Memory B cell (primary cell): ENCODE measurements around the gene AK9.
"Not testable (repeated sequence)": the region's sequence is repeated elsewhere in the genome, so short reads cannot be mapped to it uniquely, and the experiment has no call there.

ENCODE experiments used
- ATAC-seq: fragments of 150-1000 bp; cut with Tn5 transposase; 2 replicates; pipeline ENCODE4 v1.10.0; 2021; ENCODE audit warnings: low read depth, mild to moderate bottlenecking, moderate library complexity
- DNase-seq, 2 donors: peaks; one replicate each; pipeline ENCODE4 v3.0.0; 2022; ENCODE audit warnings: low spot score in 2 of 2
- H3K27ac Mint-ChIP-seq: one replicate; pipeline ENCODE4 v1.8.0; 2022; ENCODE audit warnings: mild to moderate bottlenecking, moderate library complexity, mixed read lengths
- H3K27me3 Mint-ChIP-seq: one replicate; pipeline ENCODE4 v1.8.0; 2022; ENCODE audit warnings: mixed read lengths
- H3K36me3 Mint-ChIP-seq: one replicate; pipeline ENCODE4 v1.8.0; 2022; ENCODE audit warnings: mild to moderate bottlenecking, mixed read lengths
- H3K4me1 Mint-ChIP-seq: one replicate; pipeline ENCODE4 v1.8.0; 2022; ENCODE audit warnings: mixed read lengths
- H3K4me3 Mint-ChIP-seq: one replicate; pipeline ENCODE4 v1.8.0; 2022; ENCODE audit warnings: mild to moderate bottlenecking, moderate library complexity, mixed read lengths
- H3K9me3 Mint-ChIP-seq: one replicate; pipeline ENCODE4 v1.8.0; 2022; ENCODE audit warnings: mixed read lengths

AK9 gene

DNA sequence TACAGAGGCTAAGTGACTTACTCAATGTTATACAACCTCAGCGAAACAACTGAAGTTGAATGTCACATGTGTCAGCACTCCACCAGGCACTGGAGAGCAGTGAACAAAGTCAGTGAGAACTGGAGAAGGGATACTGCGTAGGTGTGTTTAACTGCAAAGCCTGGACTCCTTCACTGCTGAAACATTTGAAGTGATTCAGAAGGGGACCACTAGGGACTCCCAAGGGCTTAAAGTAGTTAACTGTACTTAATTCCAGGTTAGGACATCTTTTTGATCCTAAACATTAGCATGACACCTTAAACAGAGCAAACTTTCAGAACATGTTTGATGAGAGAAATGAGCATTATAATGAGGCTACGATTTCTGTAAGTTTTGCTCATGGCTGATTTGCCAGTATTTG, 163.0 kb downstream of the AK9 start:
- peaks cover 9% of the 10 kb centered on the region for H3K36me3 Mint-ChIP-seq
- no peak overlapping the region for H3K27ac Mint-ChIP-seq
- H3K27me3 Mint-ChIP-seq, result no peaks in the 10 kb centered on the region
- DNase-seq (no peak), ATAC-seq (no peak)
- H3K4me3 Mint-ChIP-seq, result no peak overlapping the region
- peaks cover 3% of the 10 kb centered on the region for H3K9me3 Mint-ChIP-seq
- H3K4me1 Mint-ChIP-seq, result peaks cover 5% of the 10 kb centered on the region

DNA sequence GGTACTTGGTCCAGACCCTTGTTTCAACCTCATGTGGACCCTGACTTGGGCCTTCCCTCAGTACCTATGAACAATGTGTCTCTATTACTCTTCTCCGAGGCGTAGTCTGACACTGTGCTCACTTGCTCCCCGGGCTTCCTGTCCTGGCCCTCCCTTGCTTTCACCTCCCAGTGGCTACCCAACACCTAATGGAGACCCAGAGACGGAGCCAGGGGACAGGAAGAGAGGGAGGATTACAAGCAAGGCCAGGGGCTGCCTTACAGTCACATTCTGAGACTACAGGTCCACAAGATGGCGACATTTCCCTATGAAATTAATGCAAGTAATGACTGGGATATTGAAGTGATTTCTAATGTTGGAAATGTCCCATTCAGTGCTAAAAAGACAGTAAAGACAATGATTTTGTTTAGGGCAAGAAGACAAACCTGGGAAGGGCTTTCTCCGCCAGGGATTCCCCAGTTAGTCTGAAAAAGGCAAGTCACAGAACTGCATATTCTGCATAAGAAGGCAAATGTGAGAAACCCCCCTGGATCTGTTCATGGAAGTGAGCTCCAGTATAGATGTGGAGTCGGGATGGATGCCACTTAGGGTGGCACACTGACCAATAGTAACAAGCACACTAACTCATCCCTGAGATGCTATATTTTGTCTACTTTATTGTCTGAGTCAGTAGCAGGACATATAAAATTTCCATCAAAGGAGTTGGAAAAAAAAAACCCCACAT, 163.9 kb downstream of the AK9 start:
- peaks cover 5% of the 10 kb centered on the region for H3K4me1 Mint-ChIP-seq
- H3K9me3 Mint-ChIP-seq, result peaks cover 3% of the 10 kb centered on the region
- peaks cover 9% of the 10 kb centered on the region for H3K36me3 Mint-ChIP-seq
- H3K27me3 Mint-ChIP-seq, result no peaks in the 10 kb centered on the region
- no peak overlapping the region for H3K4me3 Mint-ChIP-seq
- ATAC-seq, result peak; percentile 84
- H3K27ac Mint-ChIP-seq, result peak overlapping the region; percentile 9
- peak; percentile 32 to 58 for DNase-seq

DNA sequence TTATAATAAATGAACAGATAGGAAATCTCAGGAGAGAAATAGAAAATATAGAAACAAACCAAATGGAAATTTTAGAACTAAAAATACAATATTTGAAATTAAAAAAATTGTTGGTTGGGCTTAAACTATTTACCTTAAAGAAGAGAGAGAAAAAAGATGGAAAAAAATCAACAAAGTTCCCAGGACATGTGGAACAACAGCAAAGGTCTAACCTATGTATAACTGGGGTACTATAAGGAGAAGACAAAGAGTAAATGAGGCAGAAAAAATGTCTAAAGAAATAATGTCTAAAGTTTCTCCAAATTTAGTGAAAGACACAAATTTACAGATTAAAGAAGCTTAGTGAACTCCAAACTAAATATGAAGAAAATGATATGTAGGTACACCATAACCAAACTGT, 166.9 kb downstream of the AK9 start:
- peaks cover 9% of the 10 kb centered on the region for H3K36me3 Mint-ChIP-seq
- no peak overlapping the region for H3K4me3 Mint-ChIP-seq
- H3K9me3 Mint-ChIP-seq, result peaks cover 5% of the 10 kb centered on the region
- H3K4me1 Mint-ChIP-seq, result peaks cover 5% of the 10 kb centered on the region
- ATAC-seq (no peak), DNase-seq (no peak)
- H3K27me3 Mint-ChIP-seq, result no peaks in the 10 kb centered on the region
- no peak overlapping the region for H3K27ac Mint-ChIP-seq

DNA sequence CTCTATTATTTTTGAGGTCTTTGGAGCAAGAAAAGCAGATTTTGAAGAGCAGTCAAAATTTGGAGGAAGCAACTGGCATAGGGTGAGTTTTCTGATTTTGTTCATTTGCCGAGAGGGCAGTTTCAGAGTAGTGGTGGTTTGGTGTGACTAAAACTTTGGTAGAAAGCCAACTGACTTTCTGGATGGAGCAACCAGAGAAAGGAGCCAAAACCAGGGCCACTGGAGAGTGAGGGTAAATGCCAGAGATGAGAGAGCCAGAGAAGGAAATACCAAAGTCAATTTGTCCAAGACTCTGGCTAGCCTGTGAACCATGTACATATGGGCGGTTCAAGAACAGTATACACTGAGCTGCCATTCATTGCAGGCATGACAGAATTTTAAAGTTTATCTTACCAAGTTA, 167.5 kb downstream of the AK9 start:
- H3K4me3 Mint-ChIP-seq, result no peak overlapping the region
- ATAC-seq, result no peak
- no peak for DNase-seq
- peaks cover 5% of the 10 kb centered on the region for H3K4me1 Mint-ChIP-seq
- no peaks in the 10 kb centered on the region for H3K27me3 Mint-ChIP-seq
- no peak overlapping the region for H3K27ac Mint-ChIP-seq
- peaks cover 9% of the 10 kb centered on the region for H3K36me3 Mint-ChIP-seq
- peaks cover 5% of the 10 kb centered on the region for H3K9me3 Mint-ChIP-seq

DNA sequence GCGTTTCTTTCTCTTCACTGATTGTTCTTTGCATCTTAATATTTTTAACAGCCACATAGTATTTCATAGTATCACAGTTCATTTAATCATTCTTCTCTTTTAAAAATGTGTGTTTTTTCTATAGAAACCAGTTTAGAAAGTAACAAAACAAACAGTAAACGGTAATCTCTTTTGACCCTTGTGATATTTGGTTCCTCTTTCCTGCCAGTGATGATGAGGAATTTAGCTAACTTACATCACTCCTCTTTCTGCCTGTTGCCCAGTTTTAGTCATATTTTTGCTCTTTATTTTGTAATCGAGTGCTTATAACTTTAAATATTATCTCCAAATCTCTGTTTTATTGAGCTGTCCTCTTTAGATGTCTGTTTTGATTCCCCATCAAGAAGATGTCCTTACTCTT, 169.9 kb downstream of the AK9 start:
- no peaks in the 10 kb centered on the region for H3K27me3 Mint-ChIP-seq
- H3K27ac Mint-ChIP-seq, result no peak overlapping the region
- H3K36me3 Mint-ChIP-seq, result peaks cover 9% of the 10 kb centered on the region
- no peak for DNase-seq
- H3K9me3 Mint-ChIP-seq, result peaks cover 5% of the 10 kb centered on the region
- no peak for ATAC-seq
- H3K4me1 Mint-ChIP-seq, result peaks cover 4% of the 10 kb centered on the region
- H3K4me3 Mint-ChIP-seq, result no peak overlapping the region

DNA sequence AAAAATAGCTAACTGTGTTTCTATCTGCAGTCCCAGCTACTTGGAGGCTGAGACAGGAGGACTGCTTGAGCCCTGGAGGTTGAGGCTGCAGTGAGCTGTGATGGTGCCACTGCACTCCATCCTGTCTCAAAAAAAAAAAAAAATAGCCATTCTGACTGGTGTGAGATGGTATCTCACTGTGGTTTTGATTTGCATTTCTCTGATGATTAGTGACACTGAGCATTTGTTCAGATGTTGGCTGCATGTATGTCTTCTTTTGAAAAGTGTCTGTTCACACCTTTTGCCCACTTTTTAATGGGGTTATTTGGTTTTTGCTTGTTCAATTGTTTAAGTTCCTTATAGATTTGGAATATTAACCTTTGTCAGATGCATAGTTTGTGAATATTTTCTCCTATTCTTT, 171.4 kb downstream of the AK9 start:
- H3K27me3 Mint-ChIP-seq, H3K4me3 Mint-ChIP-seq, H3K4me1 Mint-ChIP-seq, H3K27ac Mint-ChIP-seq, DNase-seq, H3K9me3 Mint-ChIP-seq, H3K36me3 Mint-ChIP-seq, ATAC-seq: not testable (repeated sequence)

DNA sequence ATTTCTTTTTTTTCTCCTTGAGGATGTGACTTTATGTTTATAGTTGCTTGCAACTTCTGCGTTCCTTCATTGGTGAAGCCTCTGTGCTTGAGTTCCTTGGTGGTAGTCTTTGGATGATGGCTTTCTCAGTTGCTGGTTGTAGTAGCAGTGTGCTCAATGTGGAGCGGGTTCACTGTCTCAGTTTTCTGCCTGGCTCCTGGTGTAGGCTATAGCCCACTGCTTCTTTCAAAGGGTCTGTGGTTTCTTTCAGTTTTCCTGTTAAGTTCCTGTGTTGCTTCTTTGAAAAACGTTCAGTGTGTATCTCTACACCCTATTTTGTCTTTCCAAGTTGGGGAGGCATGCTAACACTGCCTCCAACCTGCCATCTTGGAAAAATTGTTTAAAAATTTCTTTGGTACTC, 174.1 kb downstream of the AK9 start:
- H3K27ac Mint-ChIP-seq, result no peak overlapping the region
- ATAC-seq, result no peak
- H3K36me3 Mint-ChIP-seq, result peaks cover 2% of the 10 kb centered on the region
- H3K4me3 Mint-ChIP-seq, result no peak overlapping the region
- no peak for DNase-seq
- H3K9me3 Mint-ChIP-seq, result peaks cover 2% of the 10 kb centered on the region
- no peaks in the 10 kb centered on the region for H3K27me3 Mint-ChIP-seq
- H3K4me1 Mint-ChIP-seq, result peaks cover 7% of the 10 kb centered on the region

DNA sequence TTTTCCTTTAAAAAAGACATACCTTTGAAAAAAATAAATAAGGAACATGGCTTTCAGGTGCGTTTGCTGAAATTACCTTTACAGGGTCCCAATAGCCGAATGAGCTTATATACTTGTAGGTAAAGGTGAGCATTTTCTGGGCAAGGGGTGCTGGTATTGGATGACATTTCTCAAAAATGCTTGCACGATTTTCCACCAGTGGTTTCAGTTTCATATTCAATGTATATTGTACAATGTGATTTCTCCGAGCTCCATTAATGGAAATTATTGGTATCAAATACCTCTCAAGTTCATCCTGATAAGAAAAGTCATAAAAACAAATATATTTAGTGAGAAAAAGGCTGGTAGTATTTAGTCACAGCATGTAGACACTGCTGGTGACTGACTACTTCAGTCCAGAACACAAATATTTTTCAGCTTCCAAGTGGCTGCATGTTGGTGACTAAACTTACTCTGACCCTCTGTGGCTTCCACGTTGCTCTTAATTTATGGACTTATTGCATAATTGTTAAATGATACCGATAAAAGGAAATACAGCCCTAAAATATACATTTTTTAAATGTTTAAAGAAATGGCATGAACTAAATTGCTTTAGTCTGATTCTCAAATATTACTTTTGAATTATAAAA, 175.1 kb downstream of the AK9 start:
- H3K4me3 Mint-ChIP-seq, result peak overlapping the region; percentile 43
- H3K27me3 Mint-ChIP-seq, result no peaks in the 10 kb centered on the region

DNA sequence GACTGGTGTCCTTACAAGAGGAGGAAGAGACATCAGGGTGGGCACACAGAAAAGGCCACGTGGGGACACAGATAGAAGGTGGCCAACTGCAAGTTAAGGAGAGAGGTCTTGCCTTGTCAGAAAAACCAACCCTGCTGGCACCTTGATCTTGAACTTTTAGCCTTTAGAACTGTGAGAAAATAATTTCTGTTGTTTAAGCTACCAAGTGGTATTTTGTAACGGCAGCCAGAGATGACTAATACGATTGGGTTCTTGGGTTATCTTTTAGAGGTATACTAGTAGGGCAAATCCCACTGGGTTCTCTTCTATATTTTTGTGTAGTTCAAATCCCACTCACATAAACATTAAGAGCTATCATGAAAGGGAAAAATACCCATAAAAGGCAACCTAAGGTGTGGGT, 176.1 kb downstream of the AK9 start:
- ATAC-seq, result no peak
- H3K4me3 Mint-ChIP-seq, result peak overlapping the region; percentile 35
- DNase-seq, result no peak
- peaks cover 7% of the 10 kb centered on the region for H3K36me3 Mint-ChIP-seq
- peaks cover 7% of the 10 kb centered on the region for H3K4me1 Mint-ChIP-seq
- no peaks in the 10 kb centered on the region for H3K27me3 Mint-ChIP-seq
- no peak overlapping the region for H3K27ac Mint-ChIP-seq
- H3K9me3 Mint-ChIP-seq, result peaks cover 1% of the 10 kb centered on the region

More for the DNA sequence above, 175.1 kb downstream of the AK9 start:
- Mint-ChIP-seq H3K4me1 (peaks cover 7% of the 10 kb centered on the region), H3K27ac (no peak overlapping the region), H3K36me3 (peaks cover 5% of the 10 kb centered on the region), H3K9me3 (peaks cover 2% of the 10 kb centered on the region)
- DNase-seq (no peak), ATAC-seq (no peak)

DNA sequence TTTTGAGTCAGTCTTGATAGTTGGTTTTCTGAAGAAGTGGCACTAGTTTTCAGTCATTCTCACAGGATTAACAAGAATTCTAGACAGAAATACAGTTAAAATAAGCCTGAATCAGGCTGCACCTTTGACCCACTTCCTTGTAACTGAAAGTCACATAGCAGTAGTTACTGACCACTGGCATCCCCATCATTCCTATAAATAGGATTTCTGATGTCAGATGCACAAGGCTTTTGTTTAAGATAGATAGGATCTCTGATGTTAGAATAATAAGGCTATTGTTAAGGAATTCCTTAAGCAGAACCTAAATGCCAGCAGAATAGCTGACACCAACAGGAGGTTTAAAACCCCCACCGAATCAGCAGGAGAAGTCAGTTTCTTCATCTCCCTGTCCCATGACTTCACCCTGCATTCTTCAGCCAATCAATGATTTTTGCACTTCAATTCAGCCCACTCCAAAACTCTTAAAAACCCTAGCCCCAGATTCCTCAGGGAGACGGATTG, 177.4 kb downstream of the AK9 start:
- peaks cover 1% of the 10 kb centered on the region for H3K9me3 Mint-ChIP-seq
- no peak overlapping the region for H3K27ac Mint-ChIP-seq
- H3K4me1 Mint-ChIP-seq, result peaks cover 7% of the 10 kb centered on the region
- H3K36me3 Mint-ChIP-seq, result peaks cover 7% of the 10 kb centered on the region
- no peak overlapping the region for H3K4me3 Mint-ChIP-seq
- H3K27me3 Mint-ChIP-seq, result no peaks in the 10 kb centered on the region
- no peak for DNase-seq
- no peak for ATAC-seq

DNA sequence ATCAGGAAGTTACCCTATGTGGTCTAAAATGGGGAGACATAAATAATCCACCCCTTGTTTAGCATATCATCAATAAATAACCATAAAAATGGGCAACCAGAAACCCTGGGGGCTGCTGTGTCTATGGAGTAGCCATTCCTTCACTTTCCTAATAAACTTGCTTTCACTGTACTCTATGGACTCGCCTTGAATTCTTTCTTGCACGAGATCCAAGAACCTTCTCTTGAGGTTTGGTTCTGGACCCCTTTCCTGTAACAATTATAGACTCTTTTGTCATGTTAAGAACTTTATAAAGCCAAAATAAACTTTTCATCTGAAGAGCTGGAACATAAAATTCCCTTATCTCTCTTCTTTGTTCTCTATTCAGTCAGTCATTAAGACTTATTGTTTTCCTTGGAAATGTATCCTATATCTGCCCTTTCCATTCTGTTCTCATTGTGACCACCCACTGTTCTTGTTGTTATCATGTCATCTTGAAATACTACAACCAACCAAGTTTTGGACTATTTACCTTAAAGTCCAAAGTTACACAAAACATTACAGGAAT, 178.7 kb downstream of the AK9 start:
- H3K9me3 Mint-ChIP-seq, result peaks cover 1% of the 10 kb centered on the region
- no peak overlapping the region for H3K4me3 Mint-ChIP-seq
- no peak overlapping the region for H3K27ac Mint-ChIP-seq
- peaks cover 7% of the 10 kb centered on the region for H3K36me3 Mint-ChIP-seq
- ATAC-seq (no peak), DNase-seq (no peak)
- H3K4me1 Mint-ChIP-seq, result peaks cover 7% of the 10 kb centered on the region
- H3K27me3 Mint-ChIP-seq, result no peaks in the 10 kb centered on the region

DNA sequence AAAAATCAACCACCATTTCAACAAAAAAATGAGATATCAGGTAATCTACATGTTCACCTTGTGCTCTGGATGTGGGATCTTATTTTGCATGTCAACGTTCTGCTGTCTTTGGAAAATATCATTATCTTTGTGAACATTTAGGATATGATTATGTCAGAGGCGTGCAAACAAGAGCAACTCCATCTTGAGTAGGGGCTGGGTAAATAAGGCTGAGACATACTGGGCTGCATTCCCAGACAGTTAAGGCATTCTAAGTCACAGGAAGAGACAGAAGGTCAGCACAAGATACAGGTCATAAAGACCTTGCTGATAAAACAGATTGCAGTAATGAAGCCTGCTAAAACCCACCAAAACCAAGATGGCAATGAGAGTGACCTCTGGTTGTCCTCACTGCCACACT, 179.2 kb downstream of the AK9 start:
- peaks cover 8% of the 10 kb centered on the region for H3K36me3 Mint-ChIP-seq
- no peak overlapping the region for H3K27ac Mint-ChIP-seq
- DNase-seq (no peak), ATAC-seq (no peak)
- peaks cover 7% of the 10 kb centered on the region for H3K4me1 Mint-ChIP-seq
- peaks cover 1% of the 10 kb centered on the region for H3K9me3 Mint-ChIP-seq
- no peaks in the 10 kb centered on the region for H3K27me3 Mint-ChIP-seq
- H3K4me3 Mint-ChIP-seq, result no peak overlapping the region

DNA sequence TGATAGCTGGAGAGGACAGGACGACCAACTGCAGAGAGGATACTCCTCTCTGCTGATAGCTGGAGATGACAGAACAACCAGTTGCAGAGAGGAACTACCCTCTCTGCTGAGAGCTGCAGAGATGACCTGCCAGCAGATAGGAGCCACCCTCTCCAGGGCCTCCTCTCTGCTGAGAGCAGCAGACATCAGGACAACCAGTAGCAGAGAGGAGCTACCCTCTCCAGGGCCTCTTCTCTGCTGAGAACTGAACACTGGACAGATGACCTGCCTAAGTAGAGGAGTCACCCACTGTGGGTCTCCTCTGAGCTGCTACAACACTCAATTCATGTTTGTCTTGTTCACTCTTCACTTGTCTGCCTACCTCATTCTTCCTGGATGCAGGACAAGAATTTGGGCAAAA, 180.6 kb downstream of the AK9 start:
- Mint-ChIP-seq H3K36me3 (peaks cover 10% of the 10 kb centered on the region), H3K4me3 (no peak overlapping the region), H3K27me3 (no peaks in the 10 kb centered on the region), H3K27ac (no peak overlapping the region), H3K9me3 (peaks cover 1% of the 10 kb centered on the region), H3K4me1 (peaks cover 1% of the 10 kb centered on the region)
- DNase-seq, result no peak
- no peak for ATAC-seq

DNA sequence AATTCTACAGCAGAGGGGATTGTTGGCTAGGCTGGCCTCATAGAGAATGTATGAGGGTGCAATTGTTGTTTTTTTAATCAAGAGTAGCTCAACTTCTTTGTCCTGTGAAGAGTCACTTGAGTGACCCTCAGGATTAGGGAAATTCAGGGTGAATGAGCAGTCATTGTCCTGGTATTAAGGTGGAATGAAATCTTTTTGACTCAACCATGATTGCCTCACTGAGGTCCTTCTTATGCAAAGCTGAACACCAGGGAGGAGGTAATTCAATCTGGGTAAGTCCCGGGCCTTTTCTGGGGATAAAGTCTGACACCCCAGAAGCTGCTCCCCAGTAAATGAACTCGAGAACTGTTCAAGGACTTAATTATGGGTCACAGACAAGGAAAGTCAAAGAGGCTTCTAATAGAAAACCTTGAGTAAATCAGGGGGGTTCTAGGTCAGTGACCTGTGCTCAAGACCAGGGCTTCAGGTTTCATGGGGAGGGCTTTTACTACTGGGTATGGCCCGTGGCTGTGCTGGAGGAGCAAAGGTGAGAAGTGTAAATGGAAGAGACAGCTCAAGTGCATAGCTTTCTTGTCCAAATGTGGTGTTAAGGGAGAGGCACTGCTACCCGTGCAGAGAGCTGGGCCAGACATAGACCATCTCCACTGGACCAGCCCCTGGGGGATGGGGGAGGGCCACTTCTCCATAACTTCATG, 182.7 kb downstream of the AK9 start:
- ATAC-seq (no peak), DNase-seq (no peak)
- no peak overlapping the region for H3K27ac Mint-ChIP-seq
- no peak overlapping the region for H3K4me3 Mint-ChIP-seq
- no peaks in the 10 kb centered on the region for H3K4me1 Mint-ChIP-seq
- peaks cover 1% of the 10 kb centered on the region for H3K9me3 Mint-ChIP-seq
- H3K36me3 Mint-ChIP-seq, result peaks cover 9% of the 10 kb centered on the region
- H3K27me3 Mint-ChIP-seq, result no peaks in the 10 kb centered on the region
